Measurements from ENCODE around the gene PLXNC1. TPM values are rescaled to one million over a fixed set of nuclear protein-coding genes. Genes with fewer than 3 reads are reported as not detected.

PLXNC1 gene
- total RNA-seq, 1 donor from 2014 or later: 15.7 TPM

- ATAC-seq: no peak
- TF ChIP-seq CTCF (IDR thresholded peaks at IDR 0.05): no peak
- Histone ChIP-seq H3K9me3 (no peaks in the 10 kb centered on the region), H3K27ac (no peak overlapping the region), H3K4me1 (no peaks in the 10 kb centered on the region), H3K36me3 (no peaks in the 10 kb centered on the region), H3K4me3 (no peak overlapping the region), H3K27me3 (no peaks in the 10 kb centered on the region)
- DNase-seq: no peak
- intact Hi-C loops (cut with DNase I): no loop called here
These were observed 37.1 kb upstream of the PLXNC1 start for GRCh38 chr12:94111302-94111701.

GRCh38 chr12:94112121-94112520 lies 36.3 kb upstream of the PLXNC1 start:
- intact Hi-C loops (cut with DNase I): no loop called here

GRCh38 chr12:94114166-94114565 lies 34.2 kb upstream of the PLXNC1 start:
- DNase-seq (no peak), ATAC-seq (no peak)
- intact Hi-C loops (cut with DNase I): no loop called here
- Histone ChIP-seq H3K36me3 (no peaks in the 10 kb centered on the region), H3K4me3 (no peak overlapping the region), H3K27ac (no peak overlapping the region), H3K4me1 (no peaks in the 10 kb centered on the region), H3K27me3 (no peaks in the 10 kb centered on the region), H3K9me3 (no peaks in the 10 kb centered on the region)
- no peak for TF ChIP-seq CTCF (IDR thresholded peaks at IDR 0.05)

More at GRCh38 chr12:94112121-94112520, 36.3 kb upstream of the PLXNC1 start:
- no peak for TF ChIP-seq CTCF (IDR thresholded peaks at IDR 0.05)
- DNase-seq (no peak), ATAC-seq (peak; percentile 84)
- no peak overlapping the region for H3K4me3 ChIP-seq
- no peaks in the 10 kb centered on the region for H3K36me3 ChIP-seq
- no peaks in the 10 kb centered on the region for H3K9me3 ChIP-seq
- no peak overlapping the region for H3K27ac ChIP-seq
- H3K4me1 ChIP-seq: no peaks in the 10 kb centered on the region
- H3K27me3 ChIP-seq: no peaks in the 10 kb centered on the region

GRCh38 chr12:94116191-94116590 lies 32.2 kb upstream of the PLXNC1 start:
- no peak overlapping the region for H3K27ac ChIP-seq
- H3K27me3 ChIP-seq: no peaks in the 10 kb centered on the region
- DNase-seq: no peak
- no peak for TF ChIP-seq CTCF (IDR thresholded peaks at IDR 0.05)
- intact Hi-C loops (cut with DNase I): no loop called here
- no peaks in the 10 kb centered on the region for H3K9me3 ChIP-seq
- no peaks in the 10 kb centered on the region for H3K4me1 ChIP-seq
- H3K36me3 ChIP-seq: no peaks in the 10 kb centered on the region
- no peak for ATAC-seq
- H3K4me3 ChIP-seq: no peak overlapping the region

- DNase-seq (no peak), ATAC-seq (no peak)
- H3K4me3 ChIP-seq: no peak overlapping the region
- no peak overlapping the region for H3K27ac ChIP-seq
- H3K27me3 ChIP-seq: no peaks in the 10 kb centered on the region
- H3K36me3 ChIP-seq: no peaks in the 10 kb centered on the region
- H3K9me3 ChIP-seq: no peaks in the 10 kb centered on the region
- TF ChIP-seq CTCF (IDR thresholded peaks at IDR 0.05): no peak
- intact Hi-C loops (cut with DNase I): no loop called here
- H3K4me1 ChIP-seq: no peaks in the 10 kb centered on the region
These were observed 26.5 kb upstream of the PLXNC1 start for GRCh38 chr12:94121886-94122285.

GRCh38 chr12:94122591-94122990 lies 25.8 kb upstream of the PLXNC1 start:
- no peak for TF ChIP-seq CTCF (IDR thresholded peaks at IDR 0.05)
- no peak for DNase-seq
- no peak overlapping the region for H3K4me3 ChIP-seq
- no peaks in the 10 kb centered on the region for H3K27me3 ChIP-seq
- ATAC-seq: peak; percentile 16
- H3K4me1 ChIP-seq: no peaks in the 10 kb centered on the region
- H3K9me3 ChIP-seq: no peaks in the 10 kb centered on the region
- intact Hi-C loops (cut with DNase I): no loop called here
- H3K36me3 ChIP-seq: no peaks in the 10 kb centered on the region
- H3K27ac ChIP-seq: no peak overlapping the region

Data from upper lobe of right lung (tissue), 1 donor.